DLD1 (cell line): ENCODE results near the gene KLF16.

Source experiments
- in situ Hi-C: cut with HindIII; loops from 2 replicates; pipeline ENCODE4 v1.10.0; 2017; ENCODE audit warnings: low sequenced_read_pairs

Gene KLF16

DNA sequence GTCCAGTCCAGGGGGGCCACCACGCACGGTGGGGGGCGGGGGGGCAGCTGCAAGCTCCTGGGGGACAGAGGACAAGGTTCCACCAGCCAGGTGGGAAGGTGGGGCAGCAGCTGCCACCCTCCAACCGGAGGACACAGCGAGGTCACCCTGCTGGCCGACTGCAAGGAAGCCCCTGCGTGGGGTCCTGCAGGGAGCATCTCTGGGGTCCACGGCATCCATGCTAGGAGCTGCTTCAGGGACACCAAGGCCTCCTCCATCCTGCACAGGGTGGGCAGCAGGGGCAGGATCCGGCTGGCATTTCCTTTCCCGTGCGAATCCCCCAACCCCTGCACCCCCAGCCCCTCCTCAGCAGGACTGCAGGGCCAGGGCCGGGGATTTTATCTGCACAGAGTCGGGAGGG, 8.3 kb upstream of the KLF16 start:
- in situ Hi-C loops, result no loop called here

DNA sequence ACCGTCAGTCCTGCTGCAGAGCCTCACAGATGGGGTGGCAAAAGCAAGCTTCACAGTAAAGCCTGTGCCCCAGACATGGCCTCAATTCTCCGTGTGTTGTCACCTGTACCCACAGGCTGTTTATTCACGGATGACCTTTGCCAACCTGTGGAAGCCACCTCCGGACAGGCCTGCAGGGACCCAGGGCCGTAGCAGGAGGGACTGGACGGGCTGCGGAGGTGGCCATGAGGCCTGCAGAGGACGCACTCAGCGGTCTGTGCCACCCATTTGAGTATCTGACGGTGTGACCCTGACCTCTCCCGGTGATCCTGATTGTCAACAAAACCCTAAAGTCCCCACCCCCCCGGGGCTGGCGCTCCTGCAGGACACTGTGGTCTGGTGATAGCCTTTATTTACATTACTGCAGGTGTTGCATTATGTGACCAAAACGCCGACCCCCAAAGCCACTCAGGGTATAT, 7.8 kb upstream of the KLF16 start:
- in situ Hi-C loops, result no loop called here

DNA sequence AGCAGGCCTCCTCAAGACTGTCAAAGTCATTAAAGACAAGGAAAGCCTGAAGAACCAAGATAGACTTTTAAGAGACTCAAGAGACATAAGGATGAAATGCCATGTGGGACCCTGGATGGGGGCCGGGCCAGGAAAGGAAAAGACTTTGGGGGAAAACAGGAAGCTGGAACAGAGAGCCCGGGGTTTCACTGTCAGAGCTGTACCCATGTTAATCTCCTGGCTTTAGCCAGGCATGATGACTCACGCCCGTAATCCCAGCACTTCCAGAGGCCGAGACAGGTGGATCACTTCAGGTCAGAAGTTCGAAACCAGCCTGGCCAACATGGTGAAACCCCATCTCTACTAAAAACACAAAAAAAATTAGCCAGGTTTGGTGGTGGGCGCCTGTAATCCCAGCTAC, 5.6 kb upstream of the KLF16 start:
- in situ Hi-C loops, result no loop called here

DNA sequence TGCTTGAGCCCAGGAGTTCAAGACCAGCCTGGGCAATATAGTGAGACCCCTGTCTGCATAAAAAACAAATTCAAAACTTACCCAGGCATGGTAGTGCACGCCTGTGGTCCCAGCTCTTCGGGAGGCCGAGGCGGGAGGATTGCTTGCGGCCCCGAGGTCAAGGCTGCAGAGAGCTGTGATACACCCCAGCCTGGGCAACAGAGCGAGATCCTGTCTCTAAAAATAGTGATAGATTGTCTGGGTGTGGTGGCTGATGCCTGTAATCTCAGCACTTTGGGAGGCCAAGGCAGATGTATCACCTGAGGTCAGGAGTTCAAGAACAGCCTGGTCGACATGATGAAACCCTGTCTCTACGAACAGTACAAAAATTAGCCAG, 4.0 kb upstream of the KLF16 start:
- in situ Hi-C loops, result no loop called here

- in situ Hi-C loops, result no loop called here
These were observed 3.4 kb upstream of the KLF16 start for GRCh38 chr19:1866693-1867348.

- in situ Hi-C loops, result no loop called here
These were observed 2.0 kb upstream of the KLF16 start for GRCh38 chr19:1865172-1866010.

GRCh38 chr19:1864480-1865171, 1.2 kb upstream of the KLF16 start:
- in situ Hi-C loops, result no loop called here

GRCh38 chr19:1863638-1864479, 480 bp upstream of the KLF16 start:
- in situ Hi-C loops, result no loop called here

DNA sequence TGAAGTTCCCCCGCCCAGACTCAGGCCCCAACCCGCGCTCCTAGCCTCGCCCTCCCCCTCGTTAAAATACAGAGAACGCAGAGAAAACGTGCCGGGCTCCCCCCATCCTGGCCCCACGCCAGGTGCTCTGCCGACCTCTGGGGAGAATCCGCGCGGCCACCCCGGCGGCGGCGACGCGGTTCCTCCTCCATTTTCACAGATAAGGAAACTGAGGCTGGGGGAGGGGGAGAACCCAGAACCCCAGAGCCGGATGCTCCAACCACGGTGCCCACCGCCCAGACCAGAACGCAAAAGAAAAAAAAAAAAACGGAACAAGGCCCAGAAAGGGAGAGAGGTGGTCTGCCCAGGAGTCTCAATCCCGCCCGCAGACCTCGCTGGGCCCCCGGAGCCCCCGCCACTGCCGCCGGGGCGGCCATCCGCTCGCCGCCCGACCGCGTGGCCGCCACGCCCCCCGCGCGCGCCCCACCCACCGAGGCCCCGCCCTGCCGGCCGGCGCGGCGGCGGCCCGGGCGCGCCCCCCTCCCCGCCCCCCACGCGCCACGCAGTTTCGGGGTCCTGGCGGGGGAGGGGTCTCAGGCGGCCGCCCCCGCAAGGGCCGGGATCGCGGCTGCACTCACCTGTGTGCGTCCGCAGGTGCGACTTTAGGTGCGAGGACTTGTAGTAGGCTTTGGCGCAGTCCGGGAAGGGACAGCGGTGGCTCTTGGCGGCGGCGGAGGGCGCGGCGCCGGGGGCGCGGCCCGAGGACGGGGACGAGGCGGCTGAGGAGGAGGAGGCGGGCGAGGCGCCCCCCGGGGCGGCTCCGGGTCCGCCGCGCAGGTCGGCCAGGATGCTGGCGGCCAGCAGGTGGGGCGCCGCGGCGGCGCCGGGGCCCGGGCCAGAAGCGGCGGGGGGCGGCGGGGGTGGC, 703 bp downstream of the KLF16 start:
- in situ Hi-C loops, result no loop called here

- in situ Hi-C loops, result no loop called here
These were observed 1.3 kb downstream of the KLF16 start for GRCh38 chr19:1862068-1862423.

DNA sequence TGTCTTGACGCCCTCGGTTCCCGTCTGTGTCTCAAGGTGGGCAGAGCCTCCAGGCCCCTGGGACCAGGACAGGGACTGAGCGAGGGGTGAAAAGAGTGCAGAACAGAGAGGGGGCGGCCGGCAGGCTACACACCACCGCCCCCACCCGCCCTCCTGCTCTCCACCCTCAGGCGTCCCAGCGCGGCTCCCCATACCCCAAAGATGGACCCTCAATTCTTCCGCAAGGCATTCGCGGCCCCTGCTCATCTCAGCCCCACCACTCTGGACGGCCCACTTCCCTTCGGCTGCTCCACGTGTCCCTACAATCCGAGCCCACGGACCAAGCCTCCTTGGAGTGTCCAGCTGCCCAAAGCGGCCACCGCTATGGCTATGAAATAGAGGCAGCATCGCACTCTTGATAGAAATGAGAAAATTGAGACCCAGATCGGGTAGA, 1.8 kb downstream of the KLF16 start:
- in situ Hi-C loops, result no loop called here

- in situ Hi-C loops, result no loop called here
These were observed 2.4 kb downstream of the KLF16 start for GRCh38 chr19:1860821-1861598.

DNA sequence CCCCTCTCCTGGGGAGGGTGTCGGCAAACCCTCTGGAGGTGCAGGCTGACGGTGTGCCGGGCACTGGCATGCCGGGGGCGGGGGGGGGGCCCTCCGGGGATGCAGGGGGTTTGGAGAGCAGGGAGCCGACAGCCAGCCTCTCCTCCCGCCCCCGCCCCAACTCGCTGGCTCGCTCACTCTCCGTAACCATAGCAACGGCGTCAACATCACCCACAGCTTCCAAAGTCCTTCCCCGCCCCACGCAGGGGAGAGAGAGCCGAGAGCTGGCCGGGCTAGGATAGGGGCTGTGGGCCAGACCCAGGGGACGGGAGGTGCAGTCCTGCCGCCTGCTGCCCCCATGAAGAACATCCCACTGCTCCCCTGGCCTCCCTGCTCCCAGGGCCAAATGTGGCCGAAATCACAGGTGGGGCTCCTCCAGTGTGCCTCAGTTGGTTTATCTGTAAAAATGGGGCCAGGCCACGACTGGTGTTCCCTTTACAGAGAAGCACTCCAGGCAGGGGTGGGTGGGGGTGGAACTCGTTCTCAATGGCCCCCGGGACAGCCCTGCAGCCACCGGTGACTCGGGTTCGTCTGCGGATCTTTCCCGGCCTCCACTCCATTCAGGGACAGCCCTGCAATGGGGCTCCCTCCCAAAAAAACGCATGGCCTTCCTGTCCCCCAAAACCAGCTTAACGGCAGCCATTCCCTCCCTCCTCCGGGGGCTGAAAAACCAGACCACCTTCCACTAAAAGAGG, 3.2 kb downstream of the KLF16 start:
- in situ Hi-C loops, result no loop called here

GRCh38 chr19:1859331-1859781, 4.0 kb downstream of the KLF16 start:
- in situ Hi-C loops, result no loop called here

- in situ Hi-C loops, result no loop called here
These were observed 4.8 kb downstream of the KLF16 start for GRCh38 chr19:1858412-1859081.

DNA sequence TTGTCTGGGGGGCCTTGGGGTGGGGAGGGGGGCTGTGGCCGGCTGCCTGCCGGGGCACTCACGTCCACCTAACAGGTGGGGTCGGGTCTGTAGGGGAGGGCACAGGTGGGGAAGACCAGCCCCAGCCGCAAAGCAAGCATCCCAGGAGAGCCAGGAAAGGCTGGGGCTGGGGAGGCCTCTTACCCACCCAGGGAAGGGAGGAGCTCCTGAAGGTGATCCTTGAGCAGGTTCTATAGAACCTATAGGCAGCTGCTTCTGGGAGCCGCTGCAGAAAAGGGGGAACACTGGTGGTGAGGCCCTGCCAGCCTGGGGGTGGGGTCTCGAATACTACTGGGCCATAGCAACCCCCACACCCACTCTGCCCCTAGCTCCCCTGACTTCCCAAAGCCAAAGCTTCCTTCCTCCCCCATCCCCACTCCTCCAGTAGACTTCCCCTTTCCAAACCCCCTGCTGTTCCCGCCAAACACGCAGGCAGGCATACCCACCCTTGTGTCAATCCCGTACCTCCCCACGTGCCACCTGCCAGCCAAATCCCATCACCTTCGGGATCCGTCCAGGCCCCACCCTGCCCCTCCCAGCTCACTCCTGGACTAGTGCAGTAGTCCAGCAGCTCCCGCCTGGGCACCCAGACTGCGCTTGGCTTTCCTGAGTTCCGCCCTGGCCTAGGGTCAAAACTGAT, 5.6 kb downstream of the KLF16 start:
- in situ Hi-C loops, result no loop called here
